Hypothalamus (tissue), 51 donors: ENCODE results near the gene ADAMTS17.

Source experiments
- DNase-seq, 51 donors: peaks; one replicate each; lab custom pipeline; 2025; lab: John Stamatoyannopoulos, UW

ADAMTS17 gene, protein sequence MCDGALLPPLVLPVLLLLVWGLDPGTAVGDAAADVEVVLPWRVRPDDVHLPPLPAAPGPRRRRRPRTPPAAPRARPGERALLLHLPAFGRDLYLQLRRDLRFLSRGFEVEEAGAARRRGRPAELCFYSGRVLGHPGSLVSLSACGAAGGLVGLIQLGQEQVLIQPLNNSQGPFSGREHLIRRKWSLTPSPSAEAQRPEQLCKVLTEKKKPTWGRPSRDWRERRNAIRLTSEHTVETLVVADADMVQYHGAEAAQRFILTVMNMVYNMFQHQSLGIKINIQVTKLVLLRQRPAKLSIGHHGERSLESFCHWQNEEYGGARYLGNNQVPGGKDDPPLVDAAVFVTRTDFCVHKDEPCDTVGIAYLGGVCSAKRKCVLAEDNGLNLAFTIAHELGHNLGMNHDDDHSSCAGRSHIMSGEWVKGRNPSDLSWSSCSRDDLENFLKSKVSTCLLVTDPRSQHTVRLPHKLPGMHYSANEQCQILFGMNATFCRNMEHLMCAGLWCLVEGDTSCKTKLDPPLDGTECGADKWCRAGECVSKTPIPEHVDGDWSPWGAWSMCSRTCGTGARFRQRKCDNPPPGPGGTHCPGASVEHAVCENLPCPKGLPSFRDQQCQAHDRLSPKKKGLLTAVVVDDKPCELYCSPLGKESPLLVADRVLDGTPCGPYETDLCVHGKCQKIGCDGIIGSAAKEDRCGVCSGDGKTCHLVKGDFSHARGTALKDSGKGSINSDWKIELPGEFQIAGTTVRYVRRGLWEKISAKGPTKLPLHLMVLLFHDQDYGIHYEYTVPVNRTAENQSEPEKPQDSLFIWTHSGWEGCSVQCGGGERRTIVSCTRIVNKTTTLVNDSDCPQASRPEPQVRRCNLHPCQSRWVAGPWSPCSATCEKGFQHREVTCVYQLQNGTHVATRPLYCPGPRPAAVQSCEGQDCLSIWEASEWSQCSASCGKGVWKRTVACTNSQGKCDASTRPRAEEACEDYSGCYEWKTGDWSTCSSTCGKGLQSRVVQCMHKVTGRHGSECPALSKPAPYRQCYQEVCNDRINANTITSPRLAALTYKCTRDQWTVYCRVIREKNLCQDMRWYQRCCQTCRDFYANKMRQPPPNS

GRCh38 chr15:100341750-100342560, at the start of gene ADAMTS17:
ADAMTS17 (minus strand) TSS chr15:100341975; CDS start chr15:100341899, 76 bp downstream.
- peak; percentile 43 to 97 (median 91) for DNase-seq

GRCh38 chr15:100385300-100386050, 43.7 kb upstream of the ADAMTS17 start:
- no peak for DNase-seq

GRCh38 chr15:100384108-100384410, 42.3 kb upstream of the ADAMTS17 start:
- DNase-seq = no peak

GRCh38 chr15:100383302-100384107, 41.7 kb upstream of the ADAMTS17 start:
- DNase-seq = peak in 1 of 51 donors; percentile 9

DNA sequence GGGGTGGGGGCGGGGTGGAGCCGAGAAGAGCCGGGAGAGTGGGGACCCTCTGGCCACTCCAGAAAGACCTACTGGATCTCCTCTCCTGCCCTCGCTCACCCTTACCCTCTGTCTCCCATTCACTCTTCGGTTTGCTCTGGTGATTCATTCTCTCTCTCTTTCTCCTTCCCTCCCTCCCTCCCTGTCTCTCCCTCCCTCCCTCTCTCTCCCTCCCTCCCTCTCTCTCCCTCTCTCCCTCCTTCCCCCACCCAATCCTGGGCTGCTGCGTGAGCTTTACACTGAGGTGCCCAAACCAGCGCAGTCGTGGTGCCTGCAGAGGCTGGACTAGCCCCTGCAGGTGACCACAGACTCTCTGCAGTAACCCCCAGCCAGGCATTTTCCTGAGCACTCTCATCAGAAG, 32.2 kb upstream of the ADAMTS17 start:
- DNase-seq = no peak

DNA sequence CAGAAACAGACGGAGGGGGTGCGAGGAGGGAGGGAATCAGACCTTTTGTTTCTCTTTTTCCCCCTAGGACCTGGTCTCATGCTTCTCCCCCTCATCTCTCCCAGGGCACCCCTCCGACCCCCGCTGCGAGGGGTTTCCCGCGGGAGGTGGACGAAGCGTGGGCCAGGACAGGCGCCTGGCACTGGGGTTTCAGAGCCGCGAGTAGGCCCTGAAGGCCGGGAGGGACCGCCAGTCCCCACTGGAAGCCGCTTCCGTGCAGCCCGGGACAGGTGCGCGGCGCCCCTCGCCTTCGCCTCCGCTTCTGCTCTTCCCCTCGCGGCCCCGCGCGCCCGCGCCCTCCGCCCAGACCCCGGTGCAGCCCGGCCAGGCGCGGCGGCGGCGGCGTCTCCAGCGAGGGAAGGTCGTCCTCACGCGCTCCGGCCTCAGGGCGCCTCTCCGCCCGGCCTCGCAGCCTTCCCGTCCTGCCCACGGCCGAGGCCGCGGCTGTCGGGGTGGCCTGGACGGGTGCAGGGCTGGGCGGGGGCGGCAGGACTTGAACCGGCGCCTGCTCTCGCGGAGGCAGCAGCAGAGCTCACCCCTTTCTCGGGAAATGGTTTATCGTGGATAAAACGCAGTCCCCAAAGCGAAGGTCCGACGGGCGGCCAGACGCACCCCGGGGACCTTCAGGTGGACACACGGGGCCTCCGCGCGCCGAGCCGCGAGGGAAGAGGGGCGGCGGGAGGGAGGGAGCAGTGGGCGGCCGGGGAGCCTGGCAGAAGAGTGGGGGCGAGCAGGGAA, 31.5 kb upstream of the ADAMTS17 start:
- no peak for DNase-seq

GRCh38 chr15:100372739-100373119, 31.0 kb upstream of the ADAMTS17 start:
- DNase-seq = no peak

DNA sequence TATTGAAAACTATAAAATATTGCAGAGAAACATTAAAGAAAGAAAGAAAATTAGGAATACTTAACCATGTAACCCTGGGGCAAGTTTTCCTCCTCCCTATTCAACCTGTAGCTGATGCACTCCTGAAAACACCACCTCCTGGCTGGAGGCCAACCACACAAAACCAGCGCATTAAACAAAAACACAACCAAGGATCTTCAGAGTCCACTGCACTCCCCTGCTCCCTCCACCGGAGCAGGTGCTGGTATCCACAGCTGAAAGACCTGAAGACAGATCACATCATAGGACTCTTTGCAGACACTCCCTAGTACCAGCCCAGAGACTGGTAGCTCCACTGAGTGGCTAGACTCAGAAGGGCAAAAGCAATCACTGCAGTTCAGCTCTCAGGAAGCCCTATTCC, 13.6 kb upstream of the ADAMTS17 start:
- DNase-seq = no peak

DNA sequence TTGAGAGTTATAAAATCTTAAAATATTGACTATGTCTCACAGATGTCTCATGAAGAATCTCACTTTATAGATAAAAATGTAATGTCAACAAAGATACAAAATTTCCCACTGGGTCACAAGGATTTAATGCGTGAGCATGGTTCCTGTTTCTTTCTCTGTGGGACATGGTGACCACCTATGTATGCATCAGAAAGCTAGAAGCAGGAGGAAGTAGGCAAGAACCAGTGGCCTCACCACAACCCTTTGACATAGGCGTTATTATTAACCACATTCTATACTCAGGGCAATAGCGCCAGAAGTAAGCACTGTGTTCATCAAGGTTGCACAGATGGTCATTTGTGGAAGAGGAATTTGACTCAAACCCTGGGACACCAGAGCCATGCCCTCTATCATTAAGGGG, 11.7 kb upstream of the ADAMTS17 start:
- no peak for DNase-seq

- DNase-seq = no peak
Observed at GRCh38 chr15:100350434-100351226, 8.9 kb upstream of the ADAMTS17 start.

DNA sequence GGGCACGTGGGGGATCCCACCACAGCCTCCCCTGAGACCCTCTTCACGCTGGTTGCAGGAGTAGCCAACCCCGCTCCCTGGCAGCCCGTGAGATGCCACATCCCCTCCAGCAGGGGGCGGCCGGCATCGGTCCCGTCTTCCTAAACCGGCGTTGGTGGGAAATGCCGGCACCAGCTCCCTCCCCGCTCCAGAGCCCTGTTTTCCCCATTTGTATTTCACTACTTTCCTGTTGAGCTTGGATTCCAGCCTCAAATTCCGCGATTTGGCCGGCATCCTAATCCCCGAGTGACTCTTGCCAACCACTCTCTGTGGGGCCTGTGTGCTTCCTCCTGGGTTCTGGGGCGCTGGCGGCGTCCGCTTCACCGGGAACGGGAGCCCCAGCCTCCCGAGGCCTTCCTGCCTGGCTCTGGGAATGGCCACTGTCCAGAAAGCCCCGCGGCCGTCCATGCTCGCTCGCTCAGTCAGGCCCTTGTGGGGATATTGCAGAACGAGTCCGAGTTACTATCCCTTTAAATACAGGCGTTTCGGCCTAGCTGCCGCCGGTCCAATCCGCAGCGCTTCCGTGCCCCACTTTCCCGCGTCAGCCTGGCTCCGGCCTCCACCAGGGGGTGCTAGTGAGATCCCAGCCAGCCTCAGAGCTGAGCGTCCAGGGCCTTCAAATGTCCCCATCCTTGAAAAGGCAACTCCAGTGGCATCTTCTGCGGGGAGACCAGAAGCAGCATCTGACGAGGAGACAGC, 8.1 kb upstream of the ADAMTS17 start:
- DNase-seq = peak; percentile 68 to 95 (median 86)

DNA sequence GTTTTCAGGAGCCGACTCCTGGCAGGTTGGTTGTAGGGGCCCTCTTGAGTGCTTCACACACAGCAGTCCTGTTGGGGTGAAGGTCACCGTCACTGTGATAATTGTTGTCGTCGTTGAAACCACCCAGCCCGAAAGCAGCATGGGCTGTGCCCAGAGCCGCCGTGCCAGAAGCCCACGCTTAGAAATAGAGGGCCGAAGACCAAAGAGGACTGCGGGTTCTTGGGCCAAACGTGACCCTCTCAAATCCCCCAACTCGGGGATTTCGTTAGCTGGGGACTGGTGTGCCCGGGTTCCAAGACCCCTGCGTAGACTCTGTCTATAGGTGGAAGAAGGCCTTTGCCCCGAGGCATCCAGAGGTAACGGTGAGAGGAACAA, 7.5 kb upstream of the ADAMTS17 start:
- no peak for DNase-seq

DNA sequence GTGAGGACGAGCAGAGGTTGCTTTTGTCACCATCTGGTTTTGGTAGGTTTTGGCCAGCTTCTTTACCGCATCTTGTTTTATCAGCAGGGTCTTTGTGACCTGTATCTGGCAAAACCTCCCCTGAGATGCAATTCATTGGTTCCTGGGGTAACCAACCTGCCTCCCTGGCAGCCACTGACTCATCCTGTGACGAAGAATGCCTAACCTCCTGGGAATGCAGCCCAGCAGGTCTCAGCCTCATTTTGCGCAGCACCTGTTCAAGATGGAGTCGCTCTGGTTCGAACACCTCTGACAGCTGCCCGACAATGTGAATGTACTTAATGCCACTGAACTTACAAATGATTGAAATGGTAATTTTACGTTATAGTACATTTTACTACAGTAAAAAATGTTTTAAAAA, 6.8 kb upstream of the ADAMTS17 start:
- DNase-seq = no peak

DNA sequence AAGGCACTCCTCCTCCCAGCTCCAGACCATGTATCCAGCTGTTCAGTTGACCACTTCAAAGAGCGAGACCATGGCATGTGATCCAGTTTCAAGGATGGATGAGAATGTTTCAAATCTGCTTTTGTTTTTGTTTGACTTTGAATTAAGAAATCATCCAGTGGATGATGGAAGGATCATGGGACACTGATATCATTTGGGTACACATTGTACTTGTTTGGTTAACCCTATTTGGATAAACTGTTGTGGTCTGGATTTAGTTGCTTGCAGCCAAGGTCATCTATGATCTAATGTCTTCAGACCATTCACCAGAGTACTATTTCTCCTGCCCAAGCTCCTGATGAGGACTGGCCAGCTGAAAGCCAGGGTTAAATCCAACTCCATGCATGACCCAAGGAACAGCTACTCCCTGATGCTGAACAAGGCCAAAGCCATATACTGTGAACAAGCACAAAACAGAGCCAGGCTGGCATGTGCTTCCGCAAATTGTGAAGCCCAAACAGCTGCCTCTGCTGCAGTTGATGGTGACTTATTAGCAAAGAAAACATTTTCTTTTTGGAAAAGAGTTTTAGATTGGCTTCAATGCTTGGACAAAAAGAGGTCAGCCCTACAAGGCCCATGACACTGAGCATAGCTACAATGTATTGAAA, 5.2 kb upstream of the ADAMTS17 start:
- DNase-seq = no peak

DNA sequence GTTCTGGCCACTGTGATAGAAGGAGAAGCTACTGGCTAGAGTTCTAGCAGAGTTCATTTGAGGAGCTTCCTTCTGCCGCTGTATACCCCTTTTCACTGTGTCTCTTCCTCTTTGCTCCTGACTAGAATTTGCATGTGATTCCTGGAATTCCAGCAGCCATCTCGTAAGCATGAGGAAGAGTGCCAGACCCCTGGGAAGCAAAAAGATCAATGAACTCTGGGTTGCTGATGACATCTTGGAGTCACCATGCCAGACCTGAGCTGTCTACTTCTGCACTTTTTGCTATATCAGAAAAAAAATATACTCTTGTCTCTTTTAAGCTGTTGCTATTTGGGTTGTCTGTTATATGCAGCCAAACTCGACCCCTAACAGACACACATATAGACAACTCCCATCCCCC, 3.7 kb upstream of the ADAMTS17 start:
- DNase-seq = no peak

GRCh38 chr15:100343251-100343650, 1.5 kb upstream of the ADAMTS17 start:
- DNase-seq = no peak
